K562 (cell line): ENCODE results near the gene KDM4C. TPM values are rescaled to one million over a fixed set of nuclear protein-coding genes. Genes with fewer than 3 reads are reported as not detected.

Experiments
- ARHGAP35 ChIP-seq: fragments of 450-650 bp; IDR thresholded peaks from 2 replicates; pipeline ENCODE4 v1.6.1; 2018; ENCODE audit not compliant: partially characterized antibody
- BCL6 ChIP-seq: fragments of 250-450 bp; sonication (Bioruptor Pico); IDR thresholded peaks from 2 replicates; pipeline ENCODE4 v1.4.0; 2020
- BMI1 ChIP-seq: fragments of 150-350 bp; IDR thresholded peaks from 2 replicates; pipeline ENCODE4 v1.6.1; 2014; ENCODE audit warnings: low read length
- CBX1 ChIP-seq: sonication (generic); IDR thresholded peaks from 2 replicates; pipeline ENCODE4 v1.6.1; 2016; ENCODE audit warnings: antibody characterized with exemption, low read depth, mild to moderate bottlenecking
- CTBP1 ChIP-seq: fragments of 450-650 bp; IDR thresholded peaks from 2 replicates; pipeline ENCODE4 v1.6.1; 2016; ENCODE audit warnings: borderline replicate concordance
- CXXC5 ChIP-seq: fragments of 250-450 bp; sonication (Bioruptor Pico); IDR thresholded peaks from 2 replicates; pipeline ENCODE4 v1.8.0; 2022; ENCODE audit warnings: inconsistent platforms, mild to moderate bottlenecking, moderate library complexity
- ELK3 ChIP-seq: fragments of 450-650 bp; formaldehyde crosslinking; IDR thresholded peaks from 2 replicates; pipeline ENCODE4 v1.4.0; 2020; ENCODE audit warnings: mild to moderate bottlenecking
- HMG20B ChIP-seq: fragments of 250-450 bp; sonication (Bioruptor Pico); IDR thresholded peaks from 2 replicates; pipeline ENCODE4 v1.5.0; 2021; ENCODE audit warnings: mild to moderate bottlenecking
- MAX ChIP-seq: sonication (generic); formaldehyde crosslinking; IDR thresholded peaks from 2 replicates; pipeline ENCODE4 v1.9.0; 2022; ENCODE audit warnings: mild to moderate bottlenecking, missing genetic modification reagents
- PHB ChIP-seq: fragments of 250-450 bp; sonication (Bioruptor Pico); IDR thresholded peaks from 2 replicates; pipeline ENCODE4 v1.5.0; 2021
- PTBP1 ChIP-seq: fragments of 200-400 bp; formaldehyde crosslinking; IDR thresholded peaks from 2 replicates; pipeline ENCODE4 v1.6.1; 2017; ENCODE audit warnings: low read depth, low read length
- SRSF7 ChIP-seq: fragments of 200-400 bp; formaldehyde crosslinking; optimal IDR thresholded peaks from 2 replicates; pipeline ENCODE3; 2017; ENCODE audit warnings: mild to moderate bottlenecking, low read depth, low read length
- ZNF589 ChIP-seq: fragments of 200-800 bp; sonication (Bioruptor generic); IDR thresholded peaks from 2 replicates; pipeline ENCODE4 v1.6.1; 2016; ENCODE audit warnings: low read depth, missing genetic modification characterization, missing compliant biosample characterization
- ZNF785 ChIP-seq: fragments of 250-450 bp; sonication (Bioruptor Pico); IDR thresholded peaks from 2 replicates; pipeline ENCODE4 v1.4.0; 2020; ENCODE audit warnings: mild to moderate bottlenecking
- polyA plus RNA-seq, 8 experiments: library from polyadenylated mRNA; depleted of rRNA in 4 of 8; stranded (reverse) in 5 of 8; unstranded in 3 of 8; fragments of >200 nt; fragmentation: Nextera tagmentation in 2 of 8; fragmentation: Illumina TruSeq in 1 of 8; extraction: Ambion mirVana in 2 of 8; extraction: Trizol in 1 of 8; gene quantifications; 2 replicates each; pipeline versions ENCODE4 v1.2.1 to v1.2.3, GENCODE V29; 2011 to 2014; ENCODE audit warnings: inconsistent platforms in 1 of 8, missing spikeins in 1 of 8
- total RNA-seq, 7 experiments: library from RNA; depleted of rRNA in 6 of 7; stranded (reverse); fragments of >200 nt in 6 of 7; fragmentation: Illumina TruSeq in 2 of 7; extraction: Trizol in 2 of 7; gene quantifications; 2 replicates each; pipeline versions ENCODE4 v1.2.1 to v1.2.3, GENCODE V29; 2011 to 2021; ENCODE audit warnings: low replicate concordance in 1 of 7
- TF ChIP-seq, protein P1 (sequence below), 3 experiments: fragments of 200-800 bp in 1 of 3; fragments of 250-450 bp in 1 of 3; fragments of 450-650 bp in 1 of 3; sonication (Bioruptor Pico) in 1 of 3; sonication (Bioruptor generic) in 1 of 3; formaldehyde crosslinking in 1 of 3; IDR thresholded peaks; 2 replicates each; pipeline versions ENCODE4 v1.6.1 to v1.8.0; 2016 to 2022; ENCODE audit warnings: mild to moderate bottlenecking in 2 of 3, missing genetic modification characterization in 2 of 3, missing compliant biosample characterization in 1 of 3, moderate library complexity in 1 of 3
- TF ChIP-seq, protein P2 (sequence below): sonication (generic); formaldehyde crosslinking; IDR thresholded peaks from 2 replicates; pipeline ENCODE4 v1.8.0; 2022; ENCODE audit warnings: mild to moderate bottlenecking, missing genetic modification reagents
- TF ChIP-seq, protein P3 (sequence below): fragments of 150-350 bp; IDR thresholded peaks from 2 replicates; pipeline ENCODE4 v1.6.1; 2014; ENCODE audit warnings: low read depth, mild to moderate bottlenecking, low read length, borderline replicate concordance
- TF ChIP-seq, protein P4 (sequence below): sonication (generic); formaldehyde crosslinking; IDR thresholded peaks from 2 replicates; pipeline ENCODE4 v1.9.0; 2022; ENCODE audit warnings: mild to moderate bottlenecking, missing genetic modification reagents

Gene KDM4C
- total and polyA plus RNA-seq, 9 of the 15 experiments (the other 6 are each of a cell fraction or from before 2014, with no cell fraction given), result 5.4 to 17.0 (median 12.6) TPM

- TF ChIP-seq BMI1 (no peak), CTBP1 (peak; percentile 70; the same call in 1 of the 2 replicates), ZNF589 (0 out of 2 replicates have a peak, but pooled peaks have one; percentile 58), CBX1 (peak; percentile 77; the same call in 1 of the 2 replicates), CXXC5 (CRISPR knock-in tag) (peak; percentile 86), HMG20B (CRISPR knock-in tag) (no peak), ARHGAP35 (no peak), ZNF785 (no peak), PTBP1 (no peak), BCL6 (CRISPR knock-in tag) (no peak), ELK3 (CRISPR knock-in tag) (no peak), SRSF7 (no peak), PHB (no peak), MAX (CRISPR knock-in tag) (peak; percentile 96)
- TF ChIP-seq, protein P1, sequence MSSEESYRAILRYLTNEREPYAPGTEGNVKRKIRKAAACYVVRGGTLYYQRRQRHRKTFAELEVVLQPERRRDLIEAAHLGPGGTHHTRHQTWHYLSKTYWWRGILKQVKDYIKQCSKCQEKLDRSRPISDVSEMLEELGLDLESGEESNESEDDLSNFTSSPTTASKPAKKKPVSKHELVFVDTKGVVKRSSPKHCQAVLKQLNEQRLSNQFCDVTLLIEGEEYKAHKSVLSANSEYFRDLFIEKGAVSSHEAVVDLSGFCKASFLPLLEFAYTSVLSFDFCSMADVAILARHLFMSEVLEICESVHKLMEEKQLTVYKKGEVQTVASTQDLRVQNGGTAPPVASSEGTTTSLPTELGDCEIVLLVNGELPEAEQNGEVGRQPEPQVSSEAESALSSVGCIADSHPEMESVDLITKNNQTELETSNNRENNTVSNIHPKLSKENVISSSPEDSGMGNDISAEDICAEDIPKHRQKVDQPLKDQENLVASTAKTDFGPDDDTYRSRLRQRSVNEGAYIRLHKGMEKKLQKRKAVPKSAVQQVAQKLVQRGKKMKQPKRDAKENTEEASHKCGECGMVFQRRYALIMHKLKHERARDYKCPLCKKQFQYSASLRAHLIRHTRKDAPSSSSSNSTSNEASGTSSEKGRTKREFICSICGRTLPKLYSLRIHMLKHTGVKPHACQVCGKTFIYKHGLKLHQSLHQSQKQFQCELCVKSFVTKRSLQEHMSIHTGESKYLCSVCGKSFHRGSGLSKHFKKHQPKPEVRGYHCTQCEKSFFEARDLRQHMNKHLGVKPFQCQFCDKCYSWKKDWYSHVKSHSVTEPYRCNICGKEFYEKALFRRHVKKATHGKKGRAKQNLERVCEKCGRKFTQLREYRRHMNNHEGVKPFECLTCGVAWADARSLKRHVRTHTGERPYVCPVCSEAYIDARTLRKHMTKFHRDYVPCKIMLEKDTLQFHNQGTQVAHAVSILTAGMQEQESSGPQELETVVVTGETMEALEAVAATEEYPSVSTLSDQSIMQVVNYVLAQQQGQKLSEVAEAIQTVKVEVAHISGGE (CRISPR knock-in tag; IDR thresholded peaks at IDR 0.05), result no peak
- TF ChIP-seq, protein P2, sequence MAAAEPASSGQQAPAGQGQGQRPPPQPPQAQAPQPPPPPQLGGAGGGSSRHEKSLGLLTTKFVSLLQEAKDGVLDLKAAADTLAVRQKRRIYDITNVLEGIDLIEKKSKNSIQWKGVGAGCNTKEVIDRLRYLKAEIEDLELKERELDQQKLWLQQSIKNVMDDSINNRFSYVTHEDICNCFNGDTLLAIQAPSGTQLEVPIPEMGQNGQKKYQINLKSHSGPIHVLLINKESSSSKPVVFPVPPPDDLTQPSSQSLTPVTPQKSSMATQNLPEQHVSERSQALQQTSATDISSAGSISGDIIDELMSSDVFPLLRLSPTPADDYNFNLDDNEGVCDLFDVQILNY (CRISPR knock-in tag), result no peak
- TF ChIP-seq, protein P3, sequence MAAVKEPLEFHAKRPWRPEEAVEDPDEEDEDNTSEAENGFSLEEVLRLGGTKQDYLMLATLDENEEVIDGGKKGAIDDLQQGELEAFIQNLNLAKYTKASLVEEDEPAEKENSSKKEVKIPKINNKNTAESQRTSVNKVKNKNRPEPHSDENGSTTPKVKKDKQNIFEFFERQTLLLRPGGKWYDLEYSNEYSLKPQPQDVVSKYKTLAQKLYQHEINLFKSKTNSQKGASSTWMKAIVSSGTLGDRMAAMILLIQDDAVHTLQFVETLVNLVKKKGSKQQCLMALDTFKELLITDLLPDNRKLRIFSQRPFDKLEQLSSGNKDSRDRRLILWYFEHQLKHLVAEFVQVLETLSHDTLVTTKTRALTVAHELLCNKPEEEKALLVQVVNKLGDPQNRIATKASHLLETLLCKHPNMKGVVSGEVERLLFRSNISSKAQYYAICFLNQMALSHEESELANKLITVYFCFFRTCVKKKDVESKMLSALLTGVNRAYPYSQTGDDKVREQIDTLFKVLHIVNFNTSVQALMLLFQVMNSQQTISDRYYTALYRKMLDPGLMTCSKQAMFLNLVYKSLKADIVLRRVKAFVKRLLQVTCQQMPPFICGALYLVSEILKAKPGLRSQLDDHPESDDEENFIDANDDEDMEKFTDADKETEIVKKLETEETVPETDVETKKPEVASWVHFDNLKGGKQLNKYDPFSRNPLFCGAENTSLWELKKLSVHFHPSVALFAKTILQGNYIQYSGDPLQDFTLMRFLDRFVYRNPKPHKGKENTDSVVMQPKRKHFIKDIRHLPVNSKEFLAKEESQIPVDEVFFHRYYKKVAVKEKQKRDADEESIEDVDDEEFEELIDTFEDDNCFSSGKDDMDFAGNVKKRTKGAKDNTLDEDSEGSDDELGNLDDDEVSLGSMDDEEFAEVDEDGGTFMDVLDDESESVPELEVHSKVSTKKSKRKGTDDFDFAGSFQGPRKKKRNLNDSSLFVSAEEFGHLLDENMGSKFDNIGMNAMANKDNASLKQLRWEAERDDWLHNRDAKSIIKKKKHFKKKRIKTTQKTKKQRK, result no peak
- TF ChIP-seq, protein P4, sequence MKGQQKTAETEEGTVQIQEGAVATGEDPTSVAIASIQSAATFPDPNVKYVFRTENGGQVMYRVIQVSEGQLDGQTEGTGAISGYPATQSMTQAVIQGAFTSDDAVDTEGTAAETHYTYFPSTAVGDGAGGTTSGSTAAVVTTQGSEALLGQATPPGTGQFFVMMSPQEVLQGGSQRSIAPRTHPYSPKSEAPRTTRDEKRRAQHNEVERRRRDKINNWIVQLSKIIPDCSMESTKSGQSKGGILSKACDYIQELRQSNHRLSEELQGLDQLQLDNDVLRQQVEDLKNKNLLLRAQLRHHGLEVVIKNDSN (CRISPR knock-in tag), result peak; percentile 97
Measured at GRCh38 chr9:6757456-6758247, at the start of gene KDM4C (continued).
